ENCODE data around the gene HUS1B.

- TF ChIP-seq CTCF (conservative IDR thresholded peaks at IDR 0.05) (no peak), EZH2 (IDR thresholded peaks at IDR 0.05; ENCODE audit: low read depth) (no peak)
Measured at GRCh38 chr6:624979-625378, 31.9 kb downstream of the HUS1B start.
